Skeletal muscle satellite cell (primary cell): ENCODE results near the gene CCDC141.
"Not testable (repeated sequence)": the region's sequence is repeated elsewhere in the genome, so short reads cannot be mapped to it uniquely, and the experiment has no call there.

Experiments used
- H3K27me3 ChIP-seq: 2 replicates; pipeline ENCODE4 v1.7.0; 2013; ENCODE audit warnings: low read length; ENCODE audit not compliant: control insufficient read depth, insufficient read depth
- H3K36me3 ChIP-seq: 2 replicates; pipeline ENCODE4 v1.7.0; 2013; ENCODE audit warnings: mild to moderate bottlenecking, control low read depth, low read length; ENCODE audit not compliant: insufficient read depth
- H3K4me1 ChIP-seq: 2 replicates; pipeline ENCODE4 v1.7.0; 2013; ENCODE audit warnings: low read length; ENCODE audit not compliant: control insufficient read depth, insufficient read depth
- H3K4me2 ChIP-seq: 2 replicates; pipeline ENCODE4 v1.7.0; 2013; ENCODE audit warnings: mild to moderate bottlenecking, low read length
- H3K4me3 ChIP-seq: 2 replicates; pipeline ENCODE4 v1.7.0; 2013; ENCODE audit warnings: low read length
- H3K9ac ChIP-seq: 2 replicates; pipeline ENCODE4 v1.7.0; 2013; ENCODE audit warnings: mild to moderate bottlenecking, low read depth, low read length, moderate library complexity
- H3K9me3 ChIP-seq: replicated peaks from 2 replicates; pipeline ENCODE4 v1.7.0; 2013; ENCODE audit warnings: mild to moderate bottlenecking, control low read depth, low read length

CCDC141 gene

GRCh38 chr2:178998539-178998938, 51.4 kb downstream of the CCDC141 start:
- Histone ChIP-seq H3K9me3 (no peaks in the 10 kb centered on the region), H3K36me3 (no peaks in the 10 kb centered on the region), H3K4me3 (no peak overlapping the region), H3K4me1 (no peaks in the 10 kb centered on the region), H3K27me3 (no peaks in the 10 kb centered on the region), H3K9ac (no peak overlapping the region), H3K4me2 (no peak overlapping the region)

- Histone ChIP-seq H3K36me3 (no peaks in the 10 kb centered on the region), H3K4me1 (no peaks in the 10 kb centered on the region), H3K9ac (no peak overlapping the region), H3K4me2 (no peak overlapping the region), H3K27me3 (no peaks in the 10 kb centered on the region), H3K9me3 (no peaks in the 10 kb centered on the region), H3K4me3 (no peak overlapping the region)
Observed at GRCh38 chr2:178997477-178997876, 52.5 kb downstream of the CCDC141 start.

DNA sequence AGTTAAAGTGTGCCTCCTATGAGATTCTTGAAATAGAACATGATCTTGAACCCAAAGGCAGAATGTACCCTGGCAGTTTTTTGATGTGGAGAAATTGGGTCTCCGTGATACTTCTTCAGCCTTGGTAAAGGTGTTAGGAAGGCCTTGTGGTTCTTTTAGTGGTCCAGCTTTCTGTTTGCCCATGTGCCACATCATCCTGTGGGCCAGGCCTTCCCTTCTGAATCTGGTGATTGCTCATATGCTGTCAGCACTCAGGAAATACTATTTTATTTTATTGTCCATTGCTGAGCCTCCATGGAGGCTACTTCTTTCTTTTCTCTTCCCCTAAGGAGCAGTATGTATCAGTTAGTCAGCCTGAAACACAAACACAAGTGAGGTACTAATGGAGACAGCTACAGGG, 52.9 kb downstream of the CCDC141 start:
- no peaks in the 10 kb centered on the region for H3K9me3 ChIP-seq
- no peak overlapping the region for H3K4me2 ChIP-seq
- no peak overlapping the region for H3K4me3 ChIP-seq
- no peaks in the 10 kb centered on the region for H3K27me3 ChIP-seq
- H3K36me3 ChIP-seq = no peaks in the 10 kb centered on the region
- no peak overlapping the region for H3K9ac ChIP-seq
- no peaks in the 10 kb centered on the region for H3K4me1 ChIP-seq

GRCh38 chr2:178994264-178994663, 55.7 kb downstream of the CCDC141 start:
- H3K4me2 ChIP-seq = no peak overlapping the region
- H3K9me3 ChIP-seq = no peaks in the 10 kb centered on the region
- no peak overlapping the region for H3K9ac ChIP-seq
- H3K4me3 ChIP-seq = no peak overlapping the region
- no peaks in the 10 kb centered on the region for H3K36me3 ChIP-seq
- H3K4me1 ChIP-seq = no peaks in the 10 kb centered on the region
- no peaks in the 10 kb centered on the region for H3K27me3 ChIP-seq

- Histone ChIP-seq H3K9me3 (no peaks in the 10 kb centered on the region), H3K4me1 (no peaks in the 10 kb centered on the region), H3K27me3 (no peaks in the 10 kb centered on the region)
Observed at GRCh38 chr2:178993788-178994187, 56.1 kb downstream of the CCDC141 start.

DNA sequence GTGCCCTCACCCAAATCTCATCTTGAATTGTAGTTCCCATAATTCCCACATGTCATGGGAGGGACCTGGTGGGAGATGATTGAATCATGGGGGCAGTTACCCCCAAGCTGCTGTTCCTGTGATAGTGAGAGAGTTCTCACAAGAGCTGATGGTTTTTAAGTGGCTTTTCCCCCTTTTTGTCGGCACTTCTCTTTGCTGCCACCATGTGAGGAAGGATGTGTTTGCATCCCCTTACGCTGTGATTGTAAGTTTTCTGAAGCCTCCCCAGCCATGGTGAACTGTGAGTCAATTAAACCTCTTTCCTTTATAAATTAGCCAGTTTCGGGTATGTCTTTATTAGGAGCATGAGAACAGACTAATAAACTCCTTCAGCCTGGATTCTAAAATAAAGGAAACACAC, 57.2 kb downstream of the CCDC141 start:
- not testable (repeated sequence) for H3K4me2 ChIP-seq, H3K9ac ChIP-seq, H3K27me3 ChIP-seq, H3K9me3 ChIP-seq, H3K36me3 ChIP-seq, H3K4me3 ChIP-seq, H3K4me1 ChIP-seq

More at GRCh38 chr2:178993788-178994187, 56.1 kb downstream of the CCDC141 start:
- no peaks in the 10 kb centered on the region for H3K36me3 ChIP-seq
- no peak overlapping the region for H3K4me3 ChIP-seq
- H3K4me2 ChIP-seq = no peak overlapping the region
- no peak overlapping the region for H3K9ac ChIP-seq

- Histone ChIP-seq H3K36me3 (no peaks in the 10 kb centered on the region), H3K9me3 (no peaks in the 10 kb centered on the region), H3K4me2 (no peak overlapping the region), H3K9ac (no peak overlapping the region), H3K4me3 (no peak overlapping the region), H3K4me1 (no peaks in the 10 kb centered on the region), H3K27me3 (no peaks in the 10 kb centered on the region)
Observed at GRCh38 chr2:178990533-178991241, 59.2 kb downstream of the CCDC141 start.

GRCh38 chr2:178989424-178989823, 60.5 kb downstream of the CCDC141 start:
- not testable (repeated sequence) for H3K4me2 ChIP-seq, H3K4me1 ChIP-seq, H3K9me3 ChIP-seq, H3K27me3 ChIP-seq, H3K9ac ChIP-seq, H3K4me3 ChIP-seq, H3K36me3 ChIP-seq

- not testable (repeated sequence) for H3K9me3 ChIP-seq, H3K4me2 ChIP-seq, H3K27me3 ChIP-seq, H3K4me3 ChIP-seq, H3K4me1 ChIP-seq, H3K36me3 ChIP-seq, H3K9ac ChIP-seq
Observed at GRCh38 chr2:178982652-178983051, 67.3 kb downstream of the CCDC141 start.

GRCh38 chr2:178980815-178981214, 69.1 kb downstream of the CCDC141 start:
- Histone ChIP-seq H3K9me3 (no peaks in the 10 kb centered on the region), H3K36me3 (no peaks in the 10 kb centered on the region), H3K4me2 (no peak overlapping the region), H3K4me1 (no peaks in the 10 kb centered on the region), H3K9ac (no peak overlapping the region), H3K27me3 (no peaks in the 10 kb centered on the region), H3K4me3 (no peak overlapping the region)

DNA sequence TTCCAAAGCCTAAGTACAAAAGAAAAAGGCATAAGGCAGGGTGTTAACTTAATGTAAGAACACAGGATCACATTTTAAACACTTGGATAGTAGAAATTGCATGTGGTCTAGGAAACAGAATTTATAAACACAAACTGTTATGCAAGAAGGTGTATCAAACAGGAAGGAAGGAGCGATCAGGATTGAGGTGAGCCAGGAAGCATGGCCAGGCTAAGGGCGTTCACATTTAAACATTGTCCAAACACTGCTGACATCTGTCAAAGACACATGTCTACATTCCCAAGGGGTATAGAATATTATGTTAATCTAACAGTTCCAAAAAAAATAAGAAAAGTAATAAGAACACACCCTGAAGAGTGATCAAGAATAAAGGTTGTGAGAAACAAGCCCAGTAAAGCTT, 71.3 kb downstream of the CCDC141 start:
- no peaks in the 10 kb centered on the region for H3K9me3 ChIP-seq
- H3K9ac ChIP-seq = no peak overlapping the region
- H3K4me1 ChIP-seq = no peaks in the 10 kb centered on the region
- no peaks in the 10 kb centered on the region for H3K27me3 ChIP-seq
- no peak overlapping the region for H3K4me2 ChIP-seq
- no peaks in the 10 kb centered on the region for H3K36me3 ChIP-seq
- no peak overlapping the region for H3K4me3 ChIP-seq

DNA sequence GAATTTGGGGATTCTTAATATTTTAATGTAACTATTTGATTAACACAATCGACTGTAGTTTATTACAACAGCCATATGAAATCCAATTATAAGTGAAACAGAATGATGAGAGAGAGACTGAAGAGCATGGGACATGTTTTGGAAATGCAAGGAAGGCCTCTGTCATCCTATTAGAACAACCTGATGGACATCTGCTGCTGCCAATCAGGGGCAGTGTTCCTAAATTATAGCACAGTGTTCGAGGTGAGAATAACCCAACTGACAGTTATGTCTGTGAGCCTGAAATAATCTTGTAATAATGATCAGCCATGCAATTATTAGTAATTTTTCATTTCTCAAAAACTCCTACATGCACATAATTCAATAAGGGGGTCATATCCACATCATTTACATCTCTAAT, 73.6 kb downstream of the CCDC141 start:
- H3K4me1 ChIP-seq = no peaks in the 10 kb centered on the region
- no peak overlapping the region for H3K9ac ChIP-seq
- H3K4me3 ChIP-seq = no peak overlapping the region
- no peaks in the 10 kb centered on the region for H3K27me3 ChIP-seq
- no peaks in the 10 kb centered on the region for H3K9me3 ChIP-seq
- no peaks in the 10 kb centered on the region for H3K36me3 ChIP-seq
- H3K4me2 ChIP-seq = no peak overlapping the region
